A549 (cell line): Measurements from ENCODE around the gene MYCN. TPM values are rescaled to one million over a fixed set of nuclear protein-coding genes. Genes with fewer than 3 reads are reported as not detected.
A peak's percentile ranks its signal among the peaks of the same experiment; 100 is the strongest.

ENCODE experiments used
- ATAC-seq, 2 experiments: fragments of 200-7000 bp in 1 of 2; fragments of >200 bp in 1 of 2; cut with Nextera tagmentation in 1 of 2; cut with Tn5 transposase in 1 of 2; 3 replicates each; pipeline versions ENCODE4 v1.8.0 to v1.9.1; 2018 to 2020; ENCODE audit warnings: mild to moderate bottlenecking in 1 of 2, moderate library complexity in 1 of 2
- CTCF ChIA-PET: fragments of 300-600 bp; sonication (Branson Sonifier 250); formaldehyde crosslinking; extraction: SDS; loops from one replicate; lab custom pipeline; 2021; ENCODE audit warnings: antibody characterized with exemption, inconsistent platforms; lab: Yijun Ruan, JAX
- POLR2A ChIA-PET: fragments of 350-600 bp; formaldehyde crosslinking; extraction: SDS; loops from one replicate; lab custom pipeline; 2021; ENCODE audit warnings: antibody characterized with exemption, inconsistent platforms; lab: Yijun Ruan, JAX
- DNase-seq, 2 experiments: peaks; one replicate each; pipeline versions ENCODE4 v3.0.0 to v3.0.0-alpha.2; 2011 to 2016; ENCODE audit warnings: low read depth in 1 of 2, low spot score in 1 of 2
- FAIRE-seq: peaks from 2 replicates; lab custom pipeline; 2011; peaks lifted over from hg19 to GRCh38; lab: Jason Lieb, UNC
- H3K27ac ChIP-seq, 2 experiments: fragments of >200 bp; sonication (Bioruptor Twin); formaldehyde crosslinking; 3 replicates each; pipeline ENCODE4 v1.5.1; 2016 to 2017
- H3K4me1 ChIP-seq: fragments of >200 bp; sonication (Bioruptor Twin); formaldehyde crosslinking; 3 replicates; pipeline ENCODE4 v1.6.1; 2016
- H3K4me2 ChIP-seq: fragments of >200 bp; sonication (Bioruptor Twin); formaldehyde crosslinking; 3 replicates; pipeline ENCODE4 v1.6.1; 2016
- H3K4me3 ChIP-seq: fragments of >200 bp; sonication (Bioruptor Twin); formaldehyde crosslinking; 3 replicates; pipeline ENCODE4 v1.5.1; 2016
- H3K9me3 ChIP-seq: fragments of >200 bp; sonication (Bioruptor Twin); formaldehyde crosslinking; 3 replicates; pipeline ENCODE4 v1.6.1; 2016
- CBX2 ChIP-seq: fragments of 200-600 bp; sonication (generic); IDR thresholded peaks from 2 replicates; pipeline ENCODE4 v1.6.1; 2016; ENCODE audit warnings: low read depth, mild to moderate bottlenecking, borderline replicate concordance
- CEBPB ChIP-seq, 2 experiments: fragments of >200 bp in 1 of 2; sonication (Bioruptor Twin) in 1 of 2; formaldehyde crosslinking in 1 of 2; IDR thresholded peaks; 2 replicates each; pipeline ENCODE4 v1.6.1; 2012 to 2016
- CHD2 ChIP-seq: fragments of 150-350 bp; IDR thresholded peaks from 2 replicates; pipeline ENCODE4 v1.6.1; 2014; ENCODE audit warnings: low read length; ENCODE audit not compliant: partially characterized antibody
- CHD4 ChIP-seq: fragments of 200-600 bp; sonication (generic); IDR thresholded peaks from 2 replicates; pipeline ENCODE4 v1.6.1; 2016; ENCODE audit warnings: antibody characterized with exemption, mild to moderate bottlenecking, borderline replicate concordance
- EHF ChIP-seq: fragments of 250-450 bp; sonication (Bioruptor Pico); IDR thresholded peaks from 2 replicates; pipeline ENCODE4 v1.5.0; 2020; ENCODE audit warnings: mild to moderate bottlenecking
- FOSB ChIP-seq: fragments of 250-450 bp; sonication (Bioruptor Pico); IDR thresholded peaks from 2 replicates; pipeline ENCODE4 v1.5.0; 2020; ENCODE audit warnings: mild to moderate bottlenecking, moderate library complexity
- FOXS1 ChIP-seq: fragments of 250-450 bp; sonication (Bioruptor Pico); IDR thresholded peaks from 2 replicates; pipeline ENCODE4 v1.5.0; 2020; ENCODE audit warnings: mild to moderate bottlenecking, moderate library complexity
- GATA3 ChIP-seq: IDR thresholded peaks from 2 replicates; pipeline ENCODE4 v1.6.1; 2012; ENCODE audit warnings: borderline replicate concordance
- HOXA7 ChIP-seq: fragments of 250-450 bp; sonication (Bioruptor Pico); IDR thresholded peaks from 2 replicates; pipeline ENCODE4 v1.5.0; 2020; ENCODE audit warnings: mild to moderate bottlenecking, moderate library complexity
- JUN ChIP-seq, 2 experiments: fragments of >200 bp; sonication (Bioruptor Twin); formaldehyde crosslinking; IDR thresholded peaks; 2 replicates in 1 of 2; 3 replicates in 1 of 2; pipeline ENCODE4 v1.6.1; 2016 to 2017
- KDM5A ChIP-seq: fragments of 200-600 bp; sonication (generic); IDR thresholded peaks from 2 replicates; pipeline ENCODE4 v1.6.1; 2016; ENCODE audit warnings: antibody characterized with exemption, mild to moderate bottlenecking
- MAFK ChIP-seq: fragments of 450-650 bp; IDR thresholded peaks from 2 replicates; pipeline ENCODE4 v1.6.1; 2014; ENCODE audit not compliant: partially characterized antibody
- MYC ChIP-seq: IDR thresholded peaks from 2 replicates; pipeline ENCODE4 v1.6.1; 2012; ENCODE audit warnings: mild to moderate bottlenecking, inconsistent platforms, low read length, improper control_type of control experiment, borderline replicate concordance
- NFE2L2 ChIP-seq: fragments of 150-350 bp; conservative IDR thresholded peaks from 2 replicates; pipeline ENCODE4 v1.6.1; 2014; ENCODE audit warnings: low read length
- NPAS2 ChIP-seq: fragments of 250-450 bp; sonication (Bioruptor Pico); IDR thresholded peaks from 2 replicates; pipeline ENCODE4 v1.8.0; 2022; ENCODE audit warnings: mild to moderate bottlenecking, moderate library complexity, borderline replicate concordance
- RARB ChIP-seq: fragments of 250-450 bp; sonication (Bioruptor Pico); IDR thresholded peaks from 2 replicates; pipeline ENCODE4 v1.8.0; 2021; ENCODE audit warnings: mild to moderate bottlenecking, moderate library complexity
- RCOR1 ChIP-seq: fragments of 150-350 bp; IDR thresholded peaks from 2 replicates; pipeline ENCODE4 v1.6.1; 2014; ENCODE audit warnings: antibody characterized with exemption, low read length, low read depth
- SMC3 ChIP-seq: fragments of >200 bp; sonication (Bioruptor Twin); formaldehyde crosslinking; IDR thresholded peaks from 3 replicates; pipeline ENCODE4 v1.6.1; 2018; ENCODE audit warnings: inconsistent platforms
- ZC3H11A ChIP-seq: fragments of 450-650 bp; IDR thresholded peaks from 2 replicates; pipeline ENCODE4 v1.6.1; 2014; ENCODE audit warnings: antibody characterized with exemption, mild to moderate bottlenecking
- ZFP36 ChIP-seq: fragments of 450-650 bp; IDR thresholded peaks from 2 replicates; pipeline ENCODE4 v1.6.1; 2014; ENCODE audit warnings: borderline replicate concordance; ENCODE audit not compliant: partially characterized antibody
- WGBS: methylation state at CpG from one replicate; pipeline ENCODE4 v1.1.6; 2017; ENCODE audit errors: missing lambda C conversion rate; 5-methylcytosine and 5-hydroxymethylcytosine counted together
- polyA plus RNA-seq, 4 experiments: library from polyadenylated mRNA; depleted of rRNA in 3 of 4; stranded (reverse); fragments of >200 nt; fragmentation: RNase III in 1 of 4; extraction: RNeasy Plus Mini Kit Qiagen cat#74134 plus additional on column Dnase treatment in 1 of 4; gene quantifications; 2 replicates in 3 of 4; 3 replicates in 1 of 4; pipeline ENCODE4 v1.2.3, GENCODE V29; 2011 to 2017
- TF ChIP-seq, protein P1 (sequence below): fragments of >200 bp; sonication (Bioruptor Twin); formaldehyde crosslinking; IDR thresholded peaks from 2 replicates; pipeline ENCODE4 v1.6.1; 2016
- TF ChIP-seq, protein P2 (sequence below): fragments of 200-600 bp; sonication (generic); IDR thresholded peaks from 2 replicates; pipeline ENCODE4 v1.6.1; 2016; ENCODE audit warnings: antibody characterized with exemption, mild to moderate bottlenecking, moderate library complexity
- TF ChIP-seq, protein P3 (sequence below): IDR thresholded peaks from 2 replicates; pipeline ENCODE4 v1.6.1; 2012

The MYCN gene
- polyA plus RNA-seq, 2 of the 4 experiments (the other 2 are of a cell fraction) = not detected

DNA sequence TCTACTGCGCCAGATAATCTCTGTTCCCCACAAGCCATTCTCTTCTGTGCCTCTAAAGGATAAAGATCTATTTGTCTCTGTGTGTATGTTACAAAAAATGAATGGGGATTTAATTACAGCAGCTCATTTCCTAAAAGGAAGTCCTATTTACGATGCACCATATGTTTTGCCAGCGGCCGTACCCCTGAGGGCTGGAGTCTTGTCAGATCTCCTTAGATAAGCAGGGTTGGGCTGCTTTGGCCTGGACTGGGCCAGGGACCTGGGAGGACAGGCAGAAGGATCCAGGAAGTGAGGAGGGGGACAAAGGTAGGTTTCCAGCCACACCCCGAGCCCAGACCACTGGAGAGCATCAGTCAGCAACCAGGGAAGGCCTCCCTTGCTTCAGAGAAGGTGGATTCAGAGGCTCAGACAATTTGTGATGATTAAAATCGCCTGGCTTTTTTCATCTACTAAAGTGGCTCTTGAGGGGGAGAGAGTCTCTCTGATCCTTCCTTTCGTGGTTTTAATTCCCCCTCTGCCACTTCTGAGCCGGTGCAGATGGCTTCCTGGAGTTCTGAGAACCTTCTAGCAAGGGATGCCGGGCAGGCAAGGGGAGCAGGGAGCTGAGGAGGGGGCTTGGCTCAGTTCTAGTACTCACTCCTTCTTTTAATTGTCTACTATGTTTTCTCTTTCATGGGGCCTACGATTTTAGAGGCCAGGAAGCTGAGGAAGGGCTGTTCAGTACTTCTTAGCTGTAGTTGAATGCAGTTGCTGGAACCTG is 42.1 kb downstream of the MYCN start:
- no peak overlapping the region for H3K4me3 ChIP-seq
- no peaks in the 10 kb centered on the region for H3K4me1 ChIP-seq
- H3K9me3 ChIP-seq = no peaks in the 10 kb centered on the region
- TF ChIP-seq CHD2 = no peak
- TF ChIP-seq GATA3 = no peak
- no peak for TF ChIP-seq RCOR1
- no peak for TF ChIP-seq CHD4
- no peak for TF ChIP-seq RARB (CRISPR knock-in tag)
- no peak overlapping the region for H3K4me2 ChIP-seq
- no peak overlapping the region for H3K27ac ChIP-seq
- ATAC-seq (no peak), DNase-seq (no peak), FAIRE-seq (no peak)
- POLR2A ChIA-PET = no interaction called here
- WGBS = 39% methylated on average over 10 of the region's 10 CpGs
- CTCF ChIA-PET = interaction anchor here (0.9 kb wide), 1 partner anchor 20 kb away, joined by 3 read pairs; no protein-coding TSS in a partner anchor

DNA sequence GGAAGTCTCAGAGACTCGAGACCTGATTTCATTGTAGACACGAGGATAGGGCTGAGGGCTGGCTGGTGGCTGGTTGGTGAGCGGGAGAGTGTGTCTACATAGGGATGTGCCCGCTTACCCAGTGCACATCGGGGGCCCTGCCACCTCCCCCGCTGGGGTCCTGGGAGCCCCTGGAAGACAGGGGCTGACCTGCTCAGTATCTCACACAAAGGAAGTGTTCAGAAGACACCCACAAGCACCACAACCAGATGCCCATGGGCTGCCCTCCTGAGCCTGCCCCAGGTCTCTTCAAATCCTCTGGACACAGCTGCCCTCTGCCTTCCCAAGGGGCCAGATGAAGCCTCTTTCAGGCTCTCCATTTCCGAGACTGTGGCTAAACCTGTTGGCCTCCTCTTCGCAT is 43.1 kb downstream of the MYCN start:
- ATAC-seq (peak in 1 of 2 experiments; percentile 11; a peak in 1 of 6 replicates), FAIRE-seq (no peak), DNase-seq (no peak)
- 46% methylated on average over 8 of the region's 8 CpGs for WGBS
- Histone ChIP-seq H3K27ac (no peak overlapping the region), H3K9me3 (no peaks in the 10 kb centered on the region), H3K4me3 (no peak overlapping the region), H3K4me2 (no peak overlapping the region), H3K4me1 (no peaks in the 10 kb centered on the region)
- POLR2A ChIA-PET = no interaction called here
- TF ChIP-seq NFE2L2 (no peak), EHF (CRISPR knock-in tag) (no peak), ZC3H11A (no peak), ZFP36 (no peak), JUN (IDR thresholded peaks at IDR 0.05) (no peak), CEBPB (IDR thresholded peaks at IDR 0.05) (no peak), HOXA7 (CRISPR knock-in tag) (no peak), RCOR1 (no peak), CBX2 (no peak), MAFK (no peak), CHD2 (no peak), KDM5A (no peak)
- TF ChIP-seq, protein P1, sequence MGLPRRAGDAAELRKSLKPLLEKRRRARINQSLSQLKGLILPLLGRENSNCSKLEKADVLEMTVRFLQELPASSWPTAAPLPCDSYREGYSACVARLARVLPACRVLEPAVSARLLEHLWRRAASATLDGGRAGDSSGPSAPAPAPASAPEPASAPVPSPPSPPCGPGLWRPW = no peak
- CTCF ChIA-PET = interaction anchor here (0.6 kb wide), 1 partner anchor 220 kb away, joined by 3 read pairs; no protein-coding TSS in a partner anchor

DNA sequence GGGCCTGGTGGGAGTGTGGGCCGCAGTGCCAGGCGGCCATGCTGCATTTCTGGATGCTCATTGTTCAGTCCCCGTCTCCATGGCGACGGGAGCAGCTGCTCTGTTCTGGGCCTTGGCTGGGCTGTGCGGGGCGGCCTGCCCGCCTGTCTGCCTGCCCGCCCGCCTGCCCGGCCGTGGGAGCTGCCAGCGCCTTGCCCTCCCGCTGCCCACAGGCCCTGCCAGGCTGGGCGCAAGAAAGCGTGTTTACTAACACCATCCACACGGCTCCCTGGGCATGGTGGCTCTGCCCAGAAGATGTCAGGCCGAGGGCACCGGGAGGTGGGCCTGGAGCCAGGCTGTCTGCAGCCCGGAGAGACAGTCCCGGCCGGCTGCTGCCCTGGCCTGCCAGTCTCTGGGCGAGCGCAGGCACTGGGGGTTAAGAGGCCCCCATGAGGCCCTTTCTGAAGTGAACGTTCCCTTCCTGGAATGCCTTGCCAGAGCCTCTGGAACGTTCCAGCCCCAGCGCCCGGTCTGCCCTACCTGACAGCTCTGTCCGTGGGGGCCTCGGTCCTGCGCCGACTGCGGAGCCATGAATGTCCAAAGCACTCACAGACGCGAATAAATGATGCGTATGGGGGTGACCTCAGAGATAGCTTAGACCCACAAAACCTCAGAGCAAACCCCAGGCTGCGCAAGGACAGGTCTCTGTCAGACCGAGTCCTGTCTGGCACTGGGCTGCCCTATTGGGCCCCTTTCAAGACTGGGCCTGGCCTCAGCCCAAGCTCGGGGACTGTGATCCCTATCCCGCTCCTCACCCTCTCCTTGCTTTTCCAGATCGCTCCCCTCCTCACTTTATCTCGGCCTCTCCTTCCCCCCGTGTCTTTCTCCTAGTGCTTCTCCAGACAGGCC is 44.3 kb downstream of the MYCN start:
- H3K9me3 ChIP-seq = no peaks in the 10 kb centered on the region
- DNase-seq (no peak), FAIRE-seq (no peak), ATAC-seq (peak in 1 of 2 experiments; percentile 16; a peak in 2 of 6 replicates)
- WGBS = 78% methylated on average over 40 of the region's 43 CpGs
- H3K4me1 ChIP-seq = no peaks in the 10 kb centered on the region
- H3K27ac ChIP-seq = no peak overlapping the region
- CTCF ChIA-PET = no interaction called here
- H3K4me2 ChIP-seq = no peak overlapping the region
- no peak overlapping the region for H3K4me3 ChIP-seq
- TF ChIP-seq FOSB (no peak), FOXS1 (CRISPR knock-in tag) (no peak), MYC (no peak), CHD2 (no peak)
- POLR2A ChIA-PET = no interaction called here

DNA sequence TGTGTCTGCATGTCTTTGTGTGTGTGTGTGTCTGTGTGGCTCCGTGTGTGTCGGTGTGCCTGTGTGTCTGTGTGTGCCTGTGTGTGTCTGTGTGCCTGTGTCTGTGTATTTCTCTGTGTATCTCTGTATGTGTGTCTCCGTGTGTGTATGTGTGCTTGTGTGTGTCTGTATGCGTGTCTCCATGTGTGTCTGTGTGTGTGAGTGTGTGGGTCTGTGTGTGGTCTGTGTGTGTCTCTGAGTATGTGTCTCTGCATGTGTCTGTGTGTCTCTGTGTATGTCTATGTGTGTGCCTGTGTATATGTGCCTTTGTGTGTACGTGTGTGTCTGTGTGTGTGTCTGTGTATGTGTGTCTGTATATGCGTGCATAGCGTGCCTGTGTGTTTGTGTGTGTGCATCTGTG is 45.2 kb downstream of the MYCN start:
- Histone ChIP-seq H3K27ac (no peak overlapping the region), H3K9me3 (no peaks in the 10 kb centered on the region), H3K4me3 (no peak overlapping the region), H3K4me2 (no peak overlapping the region), H3K4me1 (no peaks in the 10 kb centered on the region)
- CTCF ChIA-PET = no interaction called here
- FAIRE-seq (no peak), DNase-seq (no peak), ATAC-seq (no peak)
- POLR2A ChIA-PET = no interaction called here
- WGBS = 63% methylated on average over 7 of the region's 7 CpGs
- TF ChIP-seq EHF (CRISPR knock-in tag) = no peak
- TF ChIP-seq, protein P1 = no peak
- TF ChIP-seq NFE2L2 = no peak
- no peak for TF ChIP-seq MYC
- TF ChIP-seq CHD4 = no peak
- TF ChIP-seq MAFK = no peak
- TF ChIP-seq NPAS2 (CRISPR knock-in tag) = no peak
- TF ChIP-seq, protein P2, sequence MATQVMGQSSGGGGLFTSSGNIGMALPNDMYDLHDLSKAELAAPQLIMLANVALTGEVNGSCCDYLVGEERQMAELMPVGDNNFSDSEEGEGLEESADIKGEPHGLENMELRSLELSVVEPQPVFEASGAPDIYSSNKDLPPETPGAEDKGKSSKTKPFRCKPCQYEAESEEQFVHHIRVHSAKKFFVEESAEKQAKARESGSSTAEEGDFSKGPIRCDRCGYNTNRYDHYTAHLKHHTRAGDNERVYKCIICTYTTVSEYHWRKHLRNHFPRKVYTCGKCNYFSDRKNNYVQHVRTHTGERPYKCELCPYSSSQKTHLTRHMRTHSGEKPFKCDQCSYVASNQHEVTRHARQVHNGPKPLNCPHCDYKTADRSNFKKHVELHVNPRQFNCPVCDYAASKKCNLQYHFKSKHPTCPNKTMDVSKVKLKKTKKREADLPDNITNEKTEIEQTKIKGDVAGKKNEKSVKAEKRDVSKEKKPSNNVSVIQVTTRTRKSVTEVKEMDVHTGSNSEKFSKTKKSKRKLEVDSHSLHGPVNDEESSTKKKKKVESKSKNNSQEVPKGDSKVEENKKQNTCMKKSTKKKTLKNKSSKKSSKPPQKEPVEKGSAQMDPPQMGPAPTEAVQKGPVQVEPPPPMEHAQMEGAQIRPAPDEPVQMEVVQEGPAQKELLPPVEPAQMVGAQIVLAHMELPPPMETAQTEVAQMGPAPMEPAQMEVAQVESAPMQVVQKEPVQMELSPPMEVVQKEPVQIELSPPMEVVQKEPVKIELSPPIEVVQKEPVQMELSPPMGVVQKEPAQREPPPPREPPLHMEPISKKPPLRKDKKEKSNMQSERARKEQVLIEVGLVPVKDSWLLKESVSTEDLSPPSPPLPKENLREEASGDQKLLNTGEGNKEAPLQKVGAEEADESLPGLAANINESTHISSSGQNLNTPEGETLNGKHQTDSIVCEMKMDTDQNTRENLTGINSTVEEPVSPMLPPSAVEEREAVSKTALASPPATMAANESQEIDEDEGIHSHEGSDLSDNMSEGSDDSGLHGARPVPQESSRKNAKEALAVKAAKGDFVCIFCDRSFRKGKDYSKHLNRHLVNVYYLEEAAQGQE = no peak
- no peak for TF ChIP-seq ZFP36
- no peak for TF ChIP-seq SMC3
- no peak for TF ChIP-seq HOXA7 (CRISPR knock-in tag)
- TF ChIP-seq, protein P3, sequence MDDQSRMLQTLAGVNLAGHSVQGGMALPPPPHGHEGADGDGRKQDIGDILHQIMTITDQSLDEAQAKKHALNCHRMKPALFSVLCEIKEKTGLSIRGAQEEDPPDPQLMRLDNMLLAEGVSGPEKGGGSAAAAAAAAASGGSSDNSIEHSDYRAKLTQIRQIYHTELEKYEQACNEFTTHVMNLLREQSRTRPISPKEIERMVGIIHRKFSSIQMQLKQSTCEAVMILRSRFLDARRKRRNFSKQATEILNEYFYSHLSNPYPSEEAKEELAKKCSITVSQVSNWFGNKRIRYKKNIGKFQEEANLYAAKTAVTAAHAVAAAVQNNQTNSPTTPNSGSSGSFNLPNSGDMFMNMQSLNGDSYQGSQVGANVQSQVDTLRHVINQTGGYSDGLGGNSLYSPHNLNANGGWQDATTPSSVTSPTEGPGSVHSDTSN = no peak
- TF ChIP-seq JUN (IDR thresholded peaks at IDR 0.05) = no peak
